Neural progenitor cell (in vitro differentiated cells): Measurements from ENCODE around the gene CHMP4B. TPM values are rescaled to one million over a fixed set of nuclear protein-coding genes. Genes with fewer than 3 reads are reported as not detected.

ENCODE experiments used
- DNase-seq: peaks from one replicate; pipeline ENCODE4 v3.0.0-alpha.2; 2016; ENCODE audit warnings: low spot score
- H2AFZ ChIP-seq: fragments of 200-600 bp; sonication (generic); replicated peaks from 2 replicates; pipeline ENCODE4 v1.6.1; 2016; ENCODE audit warnings: antibody characterized with exemption
- H3F3A ChIP-seq: fragments of 200-600 bp; sonication (generic); 2 replicates; pipeline ENCODE4 v1.6.1; 2016; ENCODE audit warnings: antibody characterized with exemption, low read depth
- H3K27ac ChIP-seq: fragments of 200-600 bp; sonication (generic); 2 replicates; pipeline ENCODE4 v1.5.1; 2016; ENCODE audit warnings: mild to moderate bottlenecking
- H3K27me3 ChIP-seq: fragments of 200-600 bp; sonication (generic); 2 replicates; pipeline ENCODE4 v1.6.1; 2016; ENCODE audit warnings: mild to moderate bottlenecking, moderate library complexity
- H3K36me3 ChIP-seq: fragments of 200-600 bp; sonication (generic); 2 replicates; pipeline ENCODE4 v1.5.1; 2016
- H3K4me1 ChIP-seq: fragments of 200-600 bp; sonication (generic); 2 replicates; pipeline ENCODE4 v1.6.1; 2016; ENCODE audit warnings: mixed run types
- H3K4me2 ChIP-seq: fragments of 200-600 bp; sonication (generic); 2 replicates; pipeline ENCODE4 v1.6.1; 2016
- H3K4me3 ChIP-seq: fragments of 200-600 bp; sonication (generic); 2 replicates; pipeline ENCODE4 v1.5.1; 2016
- H3K79me2 ChIP-seq: fragments of 200-600 bp; sonication (generic); 2 replicates; pipeline ENCODE4 v1.6.1; 2016; ENCODE audit warnings: low read depth
- H3K9ac ChIP-seq: fragments of 200-600 bp; sonication (generic); 2 replicates; pipeline ENCODE4 v1.6.1; 2016
- H3K9me3 ChIP-seq: fragments of 200-600 bp; sonication (generic); 2 replicates; pipeline ENCODE4 v1.5.1; 2016; ENCODE audit warnings: low read depth
- H4K20me1 ChIP-seq: fragments of 200-600 bp; sonication (generic); 2 replicates; pipeline ENCODE4 v1.6.1; 2016; ENCODE audit warnings: low read depth
- H3K27ac Mint-ChIP-seq: 3 replicates; pipeline ENCODE4 v1.8.0; 2021; ENCODE audit warnings: mixed read lengths
- H3K27me3 Mint-ChIP-seq: 2 replicates; pipeline ENCODE4 v1.8.0; 2022; ENCODE audit warnings: low read depth, mild to moderate bottlenecking, inconsistent platforms, moderate library complexity, mixed read lengths; ENCODE audit not compliant: insufficient read depth
- H3K36me3 Mint-ChIP-seq: 3 replicates; pipeline ENCODE4 v1.8.0; 2021; ENCODE audit warnings: mixed read lengths
- H3K4me1 Mint-ChIP-seq: 3 replicates; pipeline ENCODE4 v1.8.0; 2021; ENCODE audit warnings: mixed read lengths
- H3K4me3 Mint-ChIP-seq: 3 replicates; pipeline ENCODE4 v1.8.0; 2021; ENCODE audit warnings: mild to moderate bottlenecking, moderate library complexity, mixed read lengths
- H3K9me3 Mint-ChIP-seq: 3 replicates; pipeline ENCODE4 v1.8.0; 2020; ENCODE audit warnings: mixed read lengths
- CTCF ChIP-seq: fragments of 200-600 bp; sonication (generic); IDR thresholded peaks from 2 replicates; pipeline ENCODE4 v1.5.1; 2017; ENCODE audit warnings: antibody characterized with exemption, mild to moderate bottlenecking
- EZH2 ChIP-seq: fragments of 200-600 bp; sonication (generic); IDR thresholded peaks from 2 replicates; pipeline ENCODE4 v1.6.1; 2017; ENCODE audit warnings: antibody characterized with exemption, mild to moderate bottlenecking, moderate library complexity
- EZH2phosphoT487 ChIP-seq: fragments of 200-600 bp; sonication (generic); IDR thresholded peaks from 2 replicates; pipeline ENCODE4 v1.6.1; 2017; ENCODE audit warnings: antibody characterized with exemption
- total RNA-seq: library from RNA; depleted of rRNA; stranded (reverse); fragments of >200 nt; gene quantifications from 2 replicates; pipeline ENCODE4 v1.2.3, GENCODE V29; 2015; ENCODE audit warnings: low replicate concordance

The CHMP4B gene
- total RNA-seq, 1 donor from 2014 or later = 40.7 TPM

- Histone ChIP-seq H3K4me2 (no peak overlapping the region), H3K79me2 (no peaks in the 10 kb centered on the region), H3K27me3 (no peaks in the 10 kb centered on the region), H3K9me3 (no peaks in the 10 kb centered on the region), H3K27ac (no peak overlapping the region), H3K36me3 (no peaks in the 10 kb centered on the region), H3K4me1 (no peaks in the 10 kb centered on the region), H4K20me1 (no peaks in the 10 kb centered on the region), H3K9ac (no peak overlapping the region), H3K4me3 (no peak overlapping the region), H3F3A (no peaks in the 10 kb centered on the region), H2AFZ (no peak overlapping the region)
- Mint-ChIP-seq H3K27ac (no peak overlapping the region), H3K36me3 (no peaks in the 10 kb centered on the region), H3K4me3 (no peak overlapping the region), H3K4me1 (no peaks in the 10 kb centered on the region), H3K9me3 (peaks cover 4% of the 10 kb centered on the region), H3K27me3 (peaks cover 3% of the 10 kb centered on the region)
- no peak for DNase-seq
- TF ChIP-seq CTCF (no peak), EZH2 (no peak), EZH2phosphoT487 (no peak)
These were observed 14.8 kb upstream of the CHMP4B start for GRCh38 chr20:33796263-33796906.

GRCh38 chr20:33796907-33797544 is 14.1 kb upstream of the CHMP4B start:
- Histone ChIP-seq H3K4me2 (no peak overlapping the region), H3K79me2 (no peaks in the 10 kb centered on the region), H3K4me1 (no peaks in the 10 kb centered on the region), H3F3A (no peaks in the 10 kb centered on the region), H3K4me3 (no peak overlapping the region), H2AFZ (no peak overlapping the region), H4K20me1 (no peaks in the 10 kb centered on the region), H3K27me3 (no peaks in the 10 kb centered on the region), H3K36me3 (no peaks in the 10 kb centered on the region), H3K9ac (no peak overlapping the region), H3K9me3 (no peaks in the 10 kb centered on the region), H3K27ac (no peak overlapping the region)
- Mint-ChIP-seq H3K9me3 (peaks cover 5% of the 10 kb centered on the region), H3K27ac (peak overlapping the region; percentile 82), H3K36me3 (no peaks in the 10 kb centered on the region), H3K4me1 (no peaks in the 10 kb centered on the region), H3K4me3 (no peak overlapping the region), H3K27me3 (peaks cover 3% of the 10 kb centered on the region)
- TF ChIP-seq EZH2phosphoT487 = no peak
- DNase-seq = no peak

- no peak overlapping the region for H3K4me3 ChIP-seq
- H3F3A ChIP-seq = no peaks in the 10 kb centered on the region
- TF ChIP-seq EZH2 (no peak), EZH2phosphoT487 (no peak), CTCF (no peak)
- no peak overlapping the region for H3K4me3 Mint-ChIP-seq
- no peak overlapping the region for H3K9ac ChIP-seq
- H3K27me3 Mint-ChIP-seq = peaks cover 3% of the 10 kb centered on the region
- H2AFZ ChIP-seq = no peak overlapping the region
- no peaks in the 10 kb centered on the region for H3K79me2 ChIP-seq
- DNase-seq = no peak
- peaks cover 5% of the 10 kb centered on the region for H3K9me3 Mint-ChIP-seq
- no peaks in the 10 kb centered on the region for H3K36me3 ChIP-seq
- no peaks in the 10 kb centered on the region for H3K27me3 ChIP-seq
- H3K9me3 ChIP-seq = no peaks in the 10 kb centered on the region
- no peaks in the 10 kb centered on the region for H4K20me1 ChIP-seq
- H3K4me1 ChIP-seq = no peaks in the 10 kb centered on the region
- no peaks in the 10 kb centered on the region for H3K36me3 Mint-ChIP-seq
- H3K27ac Mint-ChIP-seq = no peak overlapping the region
- no peak overlapping the region for H3K4me2 ChIP-seq
- no peak overlapping the region for H3K27ac ChIP-seq
- H3K4me1 Mint-ChIP-seq = no peaks in the 10 kb centered on the region
These were observed 12.7 kb upstream of the CHMP4B start for GRCh38 chr20:33798444-33798843.

- no peaks in the 10 kb centered on the region for H3K36me3 Mint-ChIP-seq
- Histone ChIP-seq H3K9me3 (no peaks in the 10 kb centered on the region), H3K9ac (no peak overlapping the region), H3K79me2 (no peaks in the 10 kb centered on the region), H3K4me2 (no peak overlapping the region), H3K4me1 (no peaks in the 10 kb centered on the region), H3K27me3 (no peaks in the 10 kb centered on the region), H3K36me3 (no peaks in the 10 kb centered on the region), H3F3A (no peaks in the 10 kb centered on the region), H3K27ac (no peak overlapping the region), H2AFZ (no peak overlapping the region), H4K20me1 (no peaks in the 10 kb centered on the region), H3K4me3 (no peak overlapping the region)
- no peak overlapping the region for H3K27ac Mint-ChIP-seq
- peaks cover 3% of the 10 kb centered on the region for H3K4me1 Mint-ChIP-seq
- peaks cover 5% of the 10 kb centered on the region for H3K9me3 Mint-ChIP-seq
- TF ChIP-seq EZH2 (no peak), EZH2phosphoT487 (no peak), CTCF (no peak)
- H3K4me3 Mint-ChIP-seq = no peak overlapping the region
- no peak for DNase-seq
- H3K27me3 Mint-ChIP-seq = peaks cover 2% of the 10 kb centered on the region
These were observed 7.2 kb upstream of the CHMP4B start for GRCh38 chr20:33803921-33804337.
